Measurements from ENCODE around the gene SPAG8.

Gene SPAG8

GRCh38 chr9:35812025-35812602 lies at the start of gene SPAG8:
Gene SPAG8 (minus strand): TSS chr9:35812262. CDS start chr9:35812147, 115 bp downstream.
- peak; percentile 88 for DNase-seq

GRCh38 chr9:35861161-35861897 lies 49.3 kb upstream of the SPAG8 start:
- DNase-seq: no peak

GRCh38 chr9:35859990-35860339 lies 47.9 kb upstream of the SPAG8 start:
- DNase-seq: no peak

- no peak for DNase-seq
Measured at GRCh38 chr9:35859310-35859989, 47.4 kb upstream of the SPAG8 start.

GRCh38 chr9:35858458-35858857 lies 46.4 kb upstream of the SPAG8 start:
- no peak for DNase-seq

GRCh38 chr9:35856882-35857281 lies 44.8 kb upstream of the SPAG8 start:
- no peak for DNase-seq

- no peak for DNase-seq
Measured at GRCh38 chr9:35856206-35856605, 44.1 kb upstream of the SPAG8 start.

- DNase-seq: no peak
Measured at GRCh38 chr9:35854091-35854762, 42.2 kb upstream of the SPAG8 start.

GRCh38 chr9:35852876-35853865 lies 41.1 kb upstream of the SPAG8 start:
- no peak for DNase-seq

GRCh38 chr9:35852267-35852815 lies 40.3 kb upstream of the SPAG8 start:
- DNase-seq: no peak

GRCh38 chr9:35847792-35848572 lies 35.9 kb upstream of the SPAG8 start:
- DNase-seq: peak; percentile 63

GRCh38 chr9:35845824-35846771 lies 34.0 kb upstream of the SPAG8 start:
- DNase-seq: no peak

GRCh38 chr9:35844628-35845270 lies 32.7 kb upstream of the SPAG8 start:
- DNase-seq: peak; percentile 61

- DNase-seq: no peak
Measured at GRCh38 chr9:35842795-35843194, 30.7 kb upstream of the SPAG8 start.

GRCh38 chr9:35842020-35842745 lies 30.1 kb upstream of the SPAG8 start:
- no peak for DNase-seq

- DNase-seq: no peak
Measured at GRCh38 chr9:35841645-35841900, 29.5 kb upstream of the SPAG8 start.

- no peak for DNase-seq
Measured at GRCh38 chr9:35840881-35841644, 29.0 kb upstream of the SPAG8 start.

GRCh38 chr9:35839926-35840325 lies 27.9 kb upstream of the SPAG8 start:
- no peak for DNase-seq
